Measurements from ENCODE around the gene CRACR2B.

Gene CRACR2B

GRCh38 chr11:854601-855329 lies 27.0 kb downstream of the CRACR2B start:
- DNase-seq (ENCODE audit: low read depth), result no peak
- H3K4me3 ChIP-seq (ENCODE audit: low read depth, low read length), result no peak overlapping the region
- no peak for TF ChIP-seq CTCF (IDR thresholded peaks at IDR 0.05; ENCODE audit: low read depth, low read length, missing control alignments)

DNA sequence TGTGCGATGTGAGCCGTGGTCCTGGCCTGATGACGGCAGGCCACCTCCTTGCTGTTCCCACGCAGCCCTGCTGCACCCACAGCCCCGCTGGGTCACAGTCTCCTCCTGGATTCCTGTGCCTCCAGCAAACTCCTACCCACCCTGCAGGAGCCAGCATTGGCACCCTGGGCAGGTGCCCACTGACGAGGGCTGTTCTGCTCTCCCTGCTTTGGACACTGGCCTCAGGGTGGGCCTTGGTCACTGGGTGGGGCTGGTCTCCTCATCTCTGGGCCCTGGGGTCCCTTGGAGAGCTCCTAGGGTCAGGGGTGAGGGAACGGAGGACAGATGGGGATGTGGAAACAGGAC lies 27.6 kb downstream of the CRACR2B start:
- no peak for DNase-seq (ENCODE audit: low read depth)
- H3K4me3 ChIP-seq (ENCODE audit: low read depth, low read length), result no peak overlapping the region
- TF ChIP-seq CTCF (IDR thresholded peaks at IDR 0.05; ENCODE audit: low read depth, low read length, missing control alignments), result no peak

GRCh38 chr11:855796-856195 lies 28.1 kb downstream of the CRACR2B start:
- H3K4me3 ChIP-seq (ENCODE audit: low read depth, low read length), result no peak overlapping the region
- no peak for DNase-seq (ENCODE audit: low read depth)
- TF ChIP-seq CTCF (IDR thresholded peaks at IDR 0.05; ENCODE audit: low read depth, low read length, missing control alignments), result no peak

- no peak for DNase-seq (ENCODE audit: low read depth)
- TF ChIP-seq CTCF (IDR thresholded peaks at IDR 0.05; ENCODE audit: low read depth, low read length, missing control alignments), result no peak
- no peak overlapping the region for H3K4me3 ChIP-seq (ENCODE audit: low read depth, low read length)
These were observed 28.7 kb downstream of the CRACR2B start for GRCh38 chr11:856397-856796.

- TF ChIP-seq CTCF (IDR thresholded peaks at IDR 0.05; ENCODE audit: low read depth, low read length, missing control alignments), result no peak
- H3K4me3 ChIP-seq (ENCODE audit: low read depth, low read length), result no peak overlapping the region
- DNase-seq (ENCODE audit: low read depth), result no peak
These were observed 30.5 kb downstream of the CRACR2B start for GRCh38 chr11:858053-858761.

DNA sequence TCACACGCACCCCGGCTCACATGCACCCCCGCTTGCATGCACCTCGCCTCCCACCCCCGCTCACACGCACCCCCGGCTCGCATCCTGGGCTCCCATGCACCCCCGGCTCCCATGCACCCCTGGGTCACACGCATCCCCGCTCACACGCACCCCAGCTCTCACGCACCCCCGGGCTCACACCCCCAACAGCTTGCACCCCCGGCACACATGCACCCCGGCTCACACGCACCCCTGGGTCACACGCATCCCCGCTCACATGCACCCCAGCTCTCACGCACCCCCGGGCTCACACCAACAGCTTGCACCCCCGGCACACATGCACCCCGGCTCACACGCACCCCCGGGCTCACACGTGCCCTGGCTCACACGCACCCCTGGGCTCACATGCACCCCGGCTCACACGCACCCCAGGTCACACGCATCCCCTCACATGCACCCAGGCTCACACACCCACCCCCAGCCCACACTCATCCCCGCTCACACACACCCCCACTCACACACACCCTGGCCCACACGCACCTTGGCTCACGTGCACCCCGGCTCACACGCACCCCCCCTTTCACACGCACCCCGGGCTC lies 31.1 kb downstream of the CRACR2B start:
- no peak overlapping the region for H3K4me3 ChIP-seq (ENCODE audit: low read depth, low read length)
- no peak for TF ChIP-seq CTCF (IDR thresholded peaks at IDR 0.05; ENCODE audit: low read depth, low read length, missing control alignments)
- DNase-seq (ENCODE audit: low read depth), result no peak

All from GM12864 (cell line).